NCI-H2227 (cell line): ENCODE results near the gene PDE8A.

Experiments
- DNase-seq: peaks from one replicate; lab custom pipeline; 2025; ENCODE audit not compliant: unreplicated experiment; lab: John Stamatoyannopoulos, UW

The PDE8A gene

GRCh38 chr15:85118581-85118980 is 136.9 kb downstream of the PDE8A start:
- no peak for DNase-seq

GRCh38 chr15:85120351-85121113 is 138.9 kb downstream of the PDE8A start:
- no peak for DNase-seq

GRCh38 chr15:85124173-85124572 is 142.5 kb downstream of the PDE8A start:
- no peak for DNase-seq

- no peak for DNase-seq
Observed at GRCh38 chr15:85125056-85125661, 143.5 kb downstream of the PDE8A start.

- no peak for DNase-seq
Observed at GRCh38 chr15:85128621-85129020, 147.0 kb downstream of the PDE8A start.

- DNase-seq = no peak
Observed at GRCh38 chr15:85129881-85130280, 148.2 kb downstream of the PDE8A start.

GRCh38 chr15:85131915-85132314 is 150.3 kb downstream of the PDE8A start:
- DNase-seq = no peak

- no peak for DNase-seq
Observed at GRCh38 chr15:85133709-85134108, 152.1 kb downstream of the PDE8A start.

GRCh38 chr15:85137489-85138168 is 156.0 kb downstream of the PDE8A start:
- no peak for DNase-seq

GRCh38 chr15:85139391-85139790 is 157.7 kb downstream of the PDE8A start:
- DNase-seq = no peak

GRCh38 chr15:85141726-85142125 is 160.1 kb downstream of the PDE8A start:
- DNase-seq = no peak

- DNase-seq = peak; percentile 9
Observed at GRCh38 chr15:85142312-85142711, 160.7 kb downstream of the PDE8A start.

GRCh38 chr15:85149465-85150129 is 167.9 kb downstream of the PDE8A start:
- no peak for DNase-seq

GRCh38 chr15:85150130-85150480 is 168.4 kb downstream of the PDE8A start:
- DNase-seq = no peak

- DNase-seq = no peak
Observed at GRCh38 chr15:85151145-85151544, 169.5 kb downstream of the PDE8A start.

GRCh38 chr15:85151861-85152260 is 170.2 kb downstream of the PDE8A start:
- no peak for DNase-seq

- DNase-seq = no peak
Observed at GRCh38 chr15:85154061-85154460, 172.4 kb downstream of the PDE8A start.

GRCh38 chr15:85155360-85155759 is 173.7 kb downstream of the PDE8A start:
- no peak for DNase-seq

GRCh38 chr15:85155857-85156256 is 174.2 kb downstream of the PDE8A start:
- no peak for DNase-seq

- DNase-seq = no peak
Observed at GRCh38 chr15:85157344-85157743, 175.7 kb downstream of the PDE8A start.

- no peak for DNase-seq
Observed at GRCh38 chr15:85162237-85162636, 180.6 kb downstream of the PDE8A start.
